ENCODE measurements around the gene NPAS1. TPM values are rescaled to one million over a fixed set of nuclear protein-coding genes. Genes with fewer than 3 reads are reported as not detected.

NPAS1 gene
- polyA plus RNA-seq, 1 donor from 2014 or later, result not detected

DNA sequence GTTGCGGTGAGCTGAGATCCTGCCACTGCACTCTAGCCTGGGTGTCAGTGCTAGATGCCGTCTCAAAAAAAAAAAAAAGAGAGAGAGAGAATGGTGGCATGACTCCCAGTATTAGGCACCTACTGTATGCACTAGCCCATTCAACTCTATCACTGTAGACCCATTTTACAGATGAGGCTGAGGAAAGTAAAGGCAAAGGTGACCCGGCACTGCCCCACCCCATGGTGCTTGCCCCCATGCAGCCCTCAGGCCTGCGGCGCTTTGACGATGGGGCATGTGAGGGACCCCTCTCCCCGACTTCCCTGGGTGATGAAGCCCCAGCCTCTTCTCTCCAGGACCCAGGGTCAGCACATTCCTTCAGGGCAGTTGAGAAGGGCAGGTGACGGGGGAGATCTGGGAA lies 7.3 kb downstream of the NPAS1 start:
- H3K27ac ChIP-seq (ENCODE audit: low read length), result no peak overlapping the region
- H3K4me3 ChIP-seq (ENCODE audit: low read length), result no peak overlapping the region
- H2AFZ ChIP-seq (ENCODE audit: low read depth, low read length), result no peak overlapping the region
- H3F3A ChIP-seq (ENCODE audit: insufficient read depth, low read length, poor library complexity, severe bottlenecking), result no peaks in the 10 kb centered on the region
- peaks cover 34% of the 10 kb centered on the region for H3K27me3 ChIP-seq (ENCODE audit: insufficient read depth, low read depth, low read length)
- H3K9ac ChIP-seq (ENCODE audit: low read length), result no peak overlapping the region
- H4K20me1 ChIP-seq (ENCODE audit: insufficient read depth), result no peaks in the 10 kb centered on the region
- H3K9me2 ChIP-seq (ENCODE audit: insufficient read depth, low read length), result no peaks in the 10 kb centered on the region
- no peaks in the 10 kb centered on the region for H3K9me3 ChIP-seq (ENCODE audit: low read length)
- H3K4me2 ChIP-seq (ENCODE audit: low read length), result no peak overlapping the region
- TF ChIP-seq SMC3 (conservative IDR thresholded peaks at IDR 0.05; ENCODE audit: poor library complexity), result no peak
- TF ChIP-seq TAF1 (IDR thresholded peaks at IDR 0.05; ENCODE audit: low read depth), result no peak
- TF ChIP-seq, protein P1, sequence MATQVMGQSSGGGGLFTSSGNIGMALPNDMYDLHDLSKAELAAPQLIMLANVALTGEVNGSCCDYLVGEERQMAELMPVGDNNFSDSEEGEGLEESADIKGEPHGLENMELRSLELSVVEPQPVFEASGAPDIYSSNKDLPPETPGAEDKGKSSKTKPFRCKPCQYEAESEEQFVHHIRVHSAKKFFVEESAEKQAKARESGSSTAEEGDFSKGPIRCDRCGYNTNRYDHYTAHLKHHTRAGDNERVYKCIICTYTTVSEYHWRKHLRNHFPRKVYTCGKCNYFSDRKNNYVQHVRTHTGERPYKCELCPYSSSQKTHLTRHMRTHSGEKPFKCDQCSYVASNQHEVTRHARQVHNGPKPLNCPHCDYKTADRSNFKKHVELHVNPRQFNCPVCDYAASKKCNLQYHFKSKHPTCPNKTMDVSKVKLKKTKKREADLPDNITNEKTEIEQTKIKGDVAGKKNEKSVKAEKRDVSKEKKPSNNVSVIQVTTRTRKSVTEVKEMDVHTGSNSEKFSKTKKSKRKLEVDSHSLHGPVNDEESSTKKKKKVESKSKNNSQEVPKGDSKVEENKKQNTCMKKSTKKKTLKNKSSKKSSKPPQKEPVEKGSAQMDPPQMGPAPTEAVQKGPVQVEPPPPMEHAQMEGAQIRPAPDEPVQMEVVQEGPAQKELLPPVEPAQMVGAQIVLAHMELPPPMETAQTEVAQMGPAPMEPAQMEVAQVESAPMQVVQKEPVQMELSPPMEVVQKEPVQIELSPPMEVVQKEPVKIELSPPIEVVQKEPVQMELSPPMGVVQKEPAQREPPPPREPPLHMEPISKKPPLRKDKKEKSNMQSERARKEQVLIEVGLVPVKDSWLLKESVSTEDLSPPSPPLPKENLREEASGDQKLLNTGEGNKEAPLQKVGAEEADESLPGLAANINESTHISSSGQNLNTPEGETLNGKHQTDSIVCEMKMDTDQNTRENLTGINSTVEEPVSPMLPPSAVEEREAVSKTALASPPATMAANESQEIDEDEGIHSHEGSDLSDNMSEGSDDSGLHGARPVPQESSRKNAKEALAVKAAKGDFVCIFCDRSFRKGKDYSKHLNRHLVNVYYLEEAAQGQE (IDR thresholded peaks at IDR 0.05; ENCODE audit: borderline replicate concordance), result no peak
- no peak for TF ChIP-seq POLR2AphosphoS5 (IDR thresholded peaks at IDR 0.05)
- no peak for TF ChIP-seq RAD21 (conservative IDR thresholded peaks at IDR 0.05)
- TF ChIP-seq CTCF (IDR thresholded peaks at IDR 0.05; ENCODE audit: poor library complexity, severe bottlenecking), result no peak
- no peak for TF ChIP-seq EZH2 (IDR thresholded peaks at IDR 0.05; ENCODE audit: borderline replicate concordance, insufficient read depth, low read length, poor library complexity, severe bottlenecking)
- no peaks in the 10 kb centered on the region for H3K36me3 ChIP-seq (ENCODE audit: insufficient read depth, low read length)
- H3K79me2 ChIP-seq (replicated peaks; ENCODE audit: insufficient read depth, low read length), result no peaks in the 10 kb centered on the region

- H3K9me2 ChIP-seq (ENCODE audit: insufficient read depth, low read length), result no peaks in the 10 kb centered on the region
- H3K4me2 ChIP-seq (ENCODE audit: low read length), result no peak overlapping the region
- H3K4me3 ChIP-seq (ENCODE audit: low read length), result peak overlapping the region; percentile 48
- H3K79me2 ChIP-seq (replicated peaks; ENCODE audit: insufficient read depth, low read length), result no peaks in the 10 kb centered on the region
- peak overlapping the region; percentile 28 for H3K27ac ChIP-seq (ENCODE audit: low read length)
- TF ChIP-seq POLR2AphosphoS5 (IDR thresholded peaks at IDR 0.05) (no peak), MXI1 (conservative IDR thresholded peaks at IDR 0.05; ENCODE audit: poor library complexity, severe bottlenecking) (no peak), CTCF (IDR thresholded peaks at IDR 0.05; ENCODE audit: poor library complexity, severe bottlenecking) (no peak), EP300 (conservative IDR thresholded peaks at IDR 0.05; ENCODE audit: poor library complexity, severe bottlenecking) (no peak), EZH2 (IDR thresholded peaks at IDR 0.05; ENCODE audit: borderline replicate concordance, insufficient read depth, low read length, poor library complexity, severe bottlenecking) (no peak)
- TF ChIP-seq, protein P1 (IDR thresholded peaks at IDR 0.05; ENCODE audit: borderline replicate concordance), result no peak
- H3F3A ChIP-seq (ENCODE audit: insufficient read depth, low read length, poor library complexity, severe bottlenecking), result no peaks in the 10 kb centered on the region
- H3K9ac ChIP-seq (ENCODE audit: low read length), result peak overlapping the region; percentile 47
- peaks cover 27% of the 10 kb centered on the region for H3K27me3 ChIP-seq (ENCODE audit: insufficient read depth, low read depth, low read length)
- H4K20me1 ChIP-seq (ENCODE audit: insufficient read depth), result no peaks in the 10 kb centered on the region
- H3K36me3 ChIP-seq (ENCODE audit: insufficient read depth, low read length), result no peaks in the 10 kb centered on the region
- H3K9me3 ChIP-seq (ENCODE audit: low read length), result no peaks in the 10 kb centered on the region
- no peak overlapping the region for H2AFZ ChIP-seq (ENCODE audit: low read depth, low read length)
These were observed 8.0 kb downstream of the NPAS1 start for GRCh38 chr19:47027586-47028088.

Data from neural cell (in vitro differentiated cells).